ENCODE measurements around the gene MARCO.

DNA sequence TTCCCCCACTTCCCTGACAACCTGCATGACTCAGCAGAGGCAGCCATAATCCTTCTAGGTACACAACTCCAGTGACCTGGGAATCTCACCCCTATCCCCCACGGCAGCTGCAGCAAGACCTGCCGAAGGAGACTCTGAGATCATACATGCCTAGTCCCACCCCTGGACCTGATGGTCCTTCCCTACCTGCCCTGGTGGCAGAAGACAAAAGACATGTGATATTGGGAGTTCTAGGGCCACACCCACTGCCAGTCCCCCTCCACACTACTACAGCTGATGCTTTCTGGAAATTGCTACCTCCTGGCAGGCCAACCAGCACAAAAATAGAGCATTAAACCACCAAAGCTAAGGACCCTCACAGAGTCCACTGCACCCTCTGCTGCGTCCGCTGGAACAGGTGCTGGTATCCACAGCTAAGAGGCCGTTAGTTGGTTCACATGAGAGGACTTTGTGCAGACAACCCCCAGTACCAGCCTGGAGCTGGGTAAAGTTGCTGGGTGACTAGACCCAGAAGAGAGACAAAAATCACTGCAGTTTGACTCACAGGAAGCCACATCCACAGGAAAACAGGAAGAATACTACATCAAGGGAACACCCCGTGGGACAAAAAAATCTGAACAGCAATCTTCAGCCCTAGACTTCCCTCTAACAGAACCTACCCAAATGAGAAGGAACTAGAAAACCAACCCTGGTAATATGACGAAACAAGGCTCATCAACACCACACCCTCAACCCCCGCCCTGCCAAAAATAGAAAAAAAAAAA is 12.5 kb downstream of the MARCO start:
- TF ChIP-seq, protein P1, sequence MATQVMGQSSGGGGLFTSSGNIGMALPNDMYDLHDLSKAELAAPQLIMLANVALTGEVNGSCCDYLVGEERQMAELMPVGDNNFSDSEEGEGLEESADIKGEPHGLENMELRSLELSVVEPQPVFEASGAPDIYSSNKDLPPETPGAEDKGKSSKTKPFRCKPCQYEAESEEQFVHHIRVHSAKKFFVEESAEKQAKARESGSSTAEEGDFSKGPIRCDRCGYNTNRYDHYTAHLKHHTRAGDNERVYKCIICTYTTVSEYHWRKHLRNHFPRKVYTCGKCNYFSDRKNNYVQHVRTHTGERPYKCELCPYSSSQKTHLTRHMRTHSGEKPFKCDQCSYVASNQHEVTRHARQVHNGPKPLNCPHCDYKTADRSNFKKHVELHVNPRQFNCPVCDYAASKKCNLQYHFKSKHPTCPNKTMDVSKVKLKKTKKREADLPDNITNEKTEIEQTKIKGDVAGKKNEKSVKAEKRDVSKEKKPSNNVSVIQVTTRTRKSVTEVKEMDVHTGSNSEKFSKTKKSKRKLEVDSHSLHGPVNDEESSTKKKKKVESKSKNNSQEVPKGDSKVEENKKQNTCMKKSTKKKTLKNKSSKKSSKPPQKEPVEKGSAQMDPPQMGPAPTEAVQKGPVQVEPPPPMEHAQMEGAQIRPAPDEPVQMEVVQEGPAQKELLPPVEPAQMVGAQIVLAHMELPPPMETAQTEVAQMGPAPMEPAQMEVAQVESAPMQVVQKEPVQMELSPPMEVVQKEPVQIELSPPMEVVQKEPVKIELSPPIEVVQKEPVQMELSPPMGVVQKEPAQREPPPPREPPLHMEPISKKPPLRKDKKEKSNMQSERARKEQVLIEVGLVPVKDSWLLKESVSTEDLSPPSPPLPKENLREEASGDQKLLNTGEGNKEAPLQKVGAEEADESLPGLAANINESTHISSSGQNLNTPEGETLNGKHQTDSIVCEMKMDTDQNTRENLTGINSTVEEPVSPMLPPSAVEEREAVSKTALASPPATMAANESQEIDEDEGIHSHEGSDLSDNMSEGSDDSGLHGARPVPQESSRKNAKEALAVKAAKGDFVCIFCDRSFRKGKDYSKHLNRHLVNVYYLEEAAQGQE (IDR thresholded peaks at IDR 0.05), result no peak
- TF ChIP-seq, protein P2, sequence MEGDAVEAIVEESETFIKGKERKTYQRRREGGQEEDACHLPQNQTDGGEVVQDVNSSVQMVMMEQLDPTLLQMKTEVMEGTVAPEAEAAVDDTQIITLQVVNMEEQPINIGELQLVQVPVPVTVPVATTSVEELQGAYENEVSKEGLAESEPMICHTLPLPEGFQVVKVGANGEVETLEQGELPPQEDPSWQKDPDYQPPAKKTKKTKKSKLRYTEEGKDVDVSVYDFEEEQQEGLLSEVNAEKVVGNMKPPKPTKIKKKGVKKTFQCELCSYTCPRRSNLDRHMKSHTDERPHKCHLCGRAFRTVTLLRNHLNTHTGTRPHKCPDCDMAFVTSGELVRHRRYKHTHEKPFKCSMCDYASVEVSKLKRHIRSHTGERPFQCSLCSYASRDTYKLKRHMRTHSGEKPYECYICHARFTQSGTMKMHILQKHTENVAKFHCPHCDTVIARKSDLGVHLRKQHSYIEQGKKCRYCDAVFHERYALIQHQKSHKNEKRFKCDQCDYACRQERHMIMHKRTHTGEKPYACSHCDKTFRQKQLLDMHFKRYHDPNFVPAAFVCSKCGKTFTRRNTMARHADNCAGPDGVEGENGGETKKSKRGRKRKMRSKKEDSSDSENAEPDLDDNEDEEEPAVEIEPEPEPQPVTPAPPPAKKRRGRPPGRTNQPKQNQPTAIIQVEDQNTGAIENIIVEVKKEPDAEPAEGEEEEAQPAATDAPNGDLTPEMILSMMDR (IDR thresholded peaks at IDR 0.05; ENCODE audit: low read depth, low read length, missing input control), result no peak
- TF ChIP-seq, protein P3, sequence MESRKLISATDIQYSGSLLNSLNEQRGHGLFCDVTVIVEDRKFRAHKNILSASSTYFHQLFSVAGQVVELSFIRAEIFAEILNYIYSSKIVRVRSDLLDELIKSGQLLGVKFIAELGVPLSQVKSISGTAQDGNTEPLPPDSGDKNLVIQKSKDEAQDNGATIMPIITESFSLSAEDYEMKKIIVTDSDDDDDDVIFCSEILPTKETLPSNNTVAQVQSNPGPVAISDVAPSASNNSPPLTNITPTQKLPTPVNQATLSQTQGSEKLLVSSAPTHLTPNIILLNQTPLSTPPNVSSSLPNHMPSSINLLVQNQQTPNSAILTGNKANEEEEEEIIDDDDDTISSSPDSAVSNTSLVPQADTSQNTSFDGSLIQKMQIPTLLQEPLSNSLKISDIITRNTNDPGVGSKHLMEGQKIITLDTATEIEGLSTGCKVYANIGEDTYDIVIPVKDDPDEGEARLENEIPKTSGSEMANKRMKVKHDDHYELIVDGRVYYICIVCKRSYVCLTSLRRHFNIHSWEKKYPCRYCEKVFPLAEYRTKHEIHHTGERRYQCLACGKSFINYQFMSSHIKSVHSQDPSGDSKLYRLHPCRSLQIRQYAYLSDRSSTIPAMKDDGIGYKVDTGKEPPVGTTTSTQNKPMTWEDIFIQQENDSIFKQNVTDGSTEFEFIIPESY (IDR thresholded peaks at IDR 0.05), result no peak
- TF ChIP-seq, protein P4, sequence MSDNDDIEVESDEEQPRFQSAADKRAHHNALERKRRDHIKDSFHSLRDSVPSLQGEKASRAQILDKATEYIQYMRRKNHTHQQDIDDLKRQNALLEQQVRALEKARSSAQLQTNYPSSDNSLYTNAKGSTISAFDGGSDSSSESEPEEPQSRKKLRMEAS (IDR thresholded peaks at IDR 0.05), result no peak
